Stimulated activated CD4-positive, alpha-beta T cell treated with anti-CD3 and anti-CD28 coated beads, TNF-alpha, amount 100 ng/mL, for 48 hours (primary cell): ENCODE data around the gene MAST4.

Experiments used
- DNase-seq, 3 donors: peaks; one replicate each; pipeline ENCODE4 v3.0.0-alpha.2; 2020; ENCODE audit warnings: low read depth in 3 of 3

MAST4 gene

GRCh38 chr5:67042176-67043003, 446.2 kb downstream of the MAST4 start:
- DNase-seq = no peak

- DNase-seq = no peak
Measured at GRCh38 chr5:67043796-67044511, 447.8 kb downstream of the MAST4 start.

- no peak for DNase-seq
Measured at GRCh38 chr5:67045816-67046740, 449.9 kb downstream of the MAST4 start.

GRCh38 chr5:67047160-67047559, 451.0 kb downstream of the MAST4 start:
- no peak for DNase-seq

GRCh38 chr5:67047616-67048015, 451.4 kb downstream of the MAST4 start:
- DNase-seq = no peak

- DNase-seq = no peak
Measured at GRCh38 chr5:67050125-67050524, 453.9 kb downstream of the MAST4 start.

- no peak for DNase-seq
Measured at GRCh38 chr5:67050635-67051034, 454.4 kb downstream of the MAST4 start.

- DNase-seq = no peak
Measured at GRCh38 chr5:67051164-67051563, 455.0 kb downstream of the MAST4 start.

GRCh38 chr5:67052034-67052433, 455.8 kb downstream of the MAST4 start:
- no peak for DNase-seq

GRCh38 chr5:67053229-67053628, 457.0 kb downstream of the MAST4 start:
- DNase-seq = no peak

- DNase-seq = no peak
Measured at GRCh38 chr5:67058998-67059743, 463.0 kb downstream of the MAST4 start.

GRCh38 chr5:67059744-67060490, 463.7 kb downstream of the MAST4 start:
- DNase-seq = no peak

- DNase-seq = no peak
Measured at GRCh38 chr5:67061511-67061910, 465.3 kb downstream of the MAST4 start.

GRCh38 chr5:67063055-67063454, 466.9 kb downstream of the MAST4 start:
- no peak for DNase-seq

GRCh38 chr5:67063791-67064190, 467.6 kb downstream of the MAST4 start:
- no peak for DNase-seq

GRCh38 chr5:67065237-67065636, 469.0 kb downstream of the MAST4 start:
- peak in 2 of 3 donors; percentile 7 to 23 for DNase-seq

- DNase-seq = no peak
Measured at GRCh38 chr5:67065696-67066095, 469.5 kb downstream of the MAST4 start.

- no peak for DNase-seq
Measured at GRCh38 chr5:67066815-67067214, 470.6 kb downstream of the MAST4 start.

GRCh38 chr5:67073045-67073680, 477.0 kb downstream of the MAST4 start:
- DNase-seq = no peak

GRCh38 chr5:67077296-67077695, 481.1 kb downstream of the MAST4 start:
- no peak for DNase-seq
